Stimulated activated naive CD4-positive, alpha-beta T cell treated with Interleukin-2 at 50 U/mL for 16 hours (primary cell): Measurements from ENCODE around the gene DNM2.
"Not testable (repeated sequence)": the region's sequence is repeated elsewhere in the genome, so short reads cannot be mapped to it uniquely, and the experiment has no call there.

Experiments used
- DNase-seq: peaks from one replicate; lab custom pipeline; 2025; lab: John Stamatoyannopoulos, UW

DNM2 gene

DNA sequence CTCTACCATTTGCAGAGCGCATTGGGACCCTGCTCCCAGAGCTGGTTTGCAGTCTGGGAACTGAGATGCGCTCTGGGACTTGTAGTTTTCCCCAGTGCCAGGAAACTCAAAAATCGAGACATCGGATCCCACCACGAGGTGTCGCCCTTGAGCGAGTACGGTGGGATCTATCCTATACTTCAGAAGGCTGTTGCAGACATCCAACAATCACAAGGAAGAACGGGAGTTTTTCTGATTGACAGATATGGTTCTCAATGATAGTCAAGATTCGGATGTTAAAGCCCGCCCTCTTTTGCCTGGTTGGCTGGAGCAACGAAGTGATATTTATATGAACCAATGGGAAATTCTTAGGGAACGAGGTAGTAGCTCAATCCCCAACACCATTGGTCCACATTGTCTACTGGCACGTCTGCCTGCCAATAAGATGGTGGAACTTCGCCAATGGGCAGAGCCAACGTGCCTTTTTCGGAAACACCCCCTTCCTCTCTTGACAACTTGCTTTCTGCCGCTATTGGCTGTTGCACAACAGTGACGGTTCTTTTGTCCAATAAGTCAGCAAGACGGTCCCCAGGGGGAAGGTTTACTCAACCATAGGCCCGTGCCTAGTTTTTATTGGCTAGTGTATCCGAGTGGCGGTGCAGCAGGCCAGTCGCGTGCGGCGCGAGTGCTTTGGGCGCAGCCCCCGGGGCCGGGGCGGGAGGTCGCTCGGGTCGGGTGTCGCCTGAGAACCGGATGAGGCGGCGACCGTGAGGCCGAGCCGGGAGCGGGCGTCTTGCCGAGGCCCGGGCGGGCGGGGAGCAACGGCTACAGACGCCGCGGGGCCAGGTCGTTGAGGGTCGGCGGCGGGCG, at the start of gene DNM2:
Gene DNM2 (plus strand): TSS at position 724 of the 849 bp plus-strand sequence. CDS start 164 bp downstream, outside the sequence.
- peak; percentile 96 for DNase-seq

DNA sequence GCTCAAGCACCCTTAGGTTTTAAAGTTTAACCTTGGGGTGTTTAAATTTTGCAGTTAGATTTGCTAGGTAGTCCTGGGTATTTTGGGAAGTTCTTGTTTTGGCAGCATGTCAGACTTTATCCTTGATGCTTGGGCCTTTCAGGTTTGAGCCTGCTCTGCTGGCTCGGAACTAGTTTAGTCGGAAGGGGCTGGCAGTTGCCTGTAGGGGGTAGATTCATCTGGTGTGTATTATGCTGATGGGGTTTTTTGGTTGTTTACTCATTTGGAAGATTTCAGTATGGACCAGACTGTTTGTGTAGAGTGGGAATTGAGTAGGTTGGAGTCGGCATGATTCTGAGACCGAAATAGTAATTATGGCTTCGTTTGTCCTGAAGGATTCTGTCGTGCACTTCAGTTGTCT, 48.6 kb upstream of the DNM2 start:
- no peak for DNase-seq

DNA sequence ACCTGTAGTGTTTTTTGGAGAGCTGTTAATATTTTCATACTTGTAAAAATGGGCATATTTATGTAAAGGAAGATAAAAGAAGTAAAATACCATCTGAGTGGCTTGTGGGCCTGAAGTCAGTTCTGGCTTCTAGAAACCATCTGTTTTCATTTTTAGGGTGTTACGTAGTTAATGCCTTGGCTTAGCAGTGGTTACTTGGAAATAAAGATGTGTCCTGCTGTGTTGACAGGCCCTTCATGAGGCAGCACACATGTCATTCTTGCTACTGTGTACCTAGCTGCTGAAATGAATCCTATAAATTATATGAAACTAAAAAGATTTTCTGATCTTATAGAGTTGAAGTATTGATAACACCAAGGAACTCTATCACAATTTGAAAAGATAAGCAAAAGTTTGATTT, 47.7 kb upstream of the DNM2 start:
- DNase-seq = no peak

DNA sequence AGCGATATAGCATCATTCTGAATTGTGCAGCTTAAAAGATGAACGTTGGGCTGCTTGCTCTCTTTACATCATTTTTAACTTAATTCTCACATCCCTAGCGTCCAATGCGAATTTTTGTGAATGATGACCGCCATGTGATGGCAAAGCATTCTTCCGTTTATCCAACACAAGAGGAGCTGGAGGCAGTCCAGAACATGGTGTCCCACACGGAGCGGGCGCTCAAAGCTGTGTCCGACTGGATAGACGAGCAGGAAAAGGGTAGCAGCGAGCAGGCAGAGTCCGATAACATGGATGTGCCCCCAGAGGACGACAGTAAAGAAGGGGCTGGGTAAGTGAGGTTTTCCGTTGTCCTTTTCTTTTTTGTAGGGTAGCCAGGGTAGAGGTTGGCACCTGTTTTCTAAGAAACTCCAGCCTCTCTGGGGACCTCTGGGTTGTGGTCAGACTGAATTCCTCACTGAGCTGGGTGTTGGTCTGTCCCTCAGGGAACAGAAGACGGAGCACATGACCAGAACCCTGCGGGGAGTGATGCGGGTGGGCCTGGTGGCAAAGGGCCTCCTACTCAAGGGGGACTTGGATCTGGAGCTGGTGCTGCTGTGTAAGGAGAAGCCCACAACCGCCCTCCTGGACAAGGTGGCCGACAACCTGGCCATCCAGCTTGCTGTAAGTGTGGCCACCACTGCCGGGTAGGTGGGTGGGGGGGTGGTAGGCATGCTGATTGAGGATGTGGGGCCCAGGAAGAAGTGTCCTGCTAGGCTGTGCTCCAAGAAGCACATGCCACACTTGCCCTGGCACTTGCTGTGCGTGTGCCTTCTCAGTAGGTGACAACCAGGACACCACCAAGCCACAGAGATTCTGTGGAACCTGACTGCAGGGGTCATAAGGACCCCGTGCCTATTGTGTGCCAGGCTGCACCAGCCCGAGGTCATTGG, 46.7 kb upstream of the DNM2 start:
- no peak for DNase-seq

DNA sequence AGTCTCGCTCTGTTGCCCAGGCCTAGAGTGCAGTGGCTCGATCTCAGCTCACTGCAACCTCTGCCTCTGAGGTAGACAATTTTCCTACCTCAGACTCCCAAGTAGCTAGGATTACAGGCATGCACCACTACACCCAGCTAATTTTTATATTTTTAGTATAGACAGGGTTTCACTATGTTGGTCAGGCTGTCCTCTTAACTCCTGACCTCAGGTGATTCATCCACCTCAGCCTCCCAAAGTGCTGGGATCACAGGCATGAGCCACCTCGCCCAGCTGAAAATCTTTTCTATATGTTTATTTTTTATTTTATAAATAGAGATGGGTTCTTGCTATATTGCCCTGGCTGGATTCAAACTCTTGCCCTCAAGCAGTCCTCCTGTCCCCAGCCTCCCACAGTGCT, 46.0 kb upstream of the DNM2 start:
- not testable (repeated sequence) for DNase-seq

DNA sequence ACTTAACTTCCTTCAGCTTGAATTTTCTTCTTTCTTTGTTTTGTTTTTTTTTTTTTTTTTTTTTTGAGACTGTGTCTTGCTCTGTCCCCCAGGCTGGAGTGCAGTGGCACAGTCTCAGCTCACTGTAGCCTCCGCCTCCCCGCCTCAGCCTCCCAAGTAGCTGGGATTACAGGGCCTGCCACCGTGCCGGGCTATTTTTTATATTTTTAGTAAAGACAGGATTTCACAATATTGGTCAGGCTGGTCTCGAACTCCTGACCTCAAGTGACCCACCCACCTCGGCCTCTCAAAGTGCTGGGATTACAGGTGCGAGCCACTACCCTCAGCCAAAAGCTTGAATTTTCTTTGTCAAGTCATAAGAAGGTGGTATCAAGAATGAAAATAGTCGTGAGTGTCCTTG, 42.7 kb upstream of the DNM2 start:
- DNase-seq = not testable (repeated sequence)

DNA sequence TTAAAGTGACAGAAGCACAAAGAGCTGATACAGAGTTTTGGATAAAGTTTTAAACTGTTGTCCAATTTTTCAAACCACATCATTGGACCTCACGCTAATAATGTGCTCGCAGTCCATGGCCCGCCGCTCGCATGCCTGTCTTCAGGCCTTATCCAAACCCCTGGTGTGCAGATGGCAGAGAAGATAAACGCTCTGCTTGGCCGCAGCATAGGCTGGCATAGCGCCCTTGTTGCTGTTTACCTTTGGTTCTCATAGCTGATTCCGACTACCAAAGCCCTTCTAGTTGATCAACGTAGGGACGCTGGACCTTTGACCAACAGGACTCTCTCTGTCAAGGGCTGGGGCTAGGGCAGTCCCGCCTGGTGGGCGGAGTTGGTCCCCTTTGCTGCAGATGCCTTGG, 40.1 kb upstream of the DNM2 start:
- DNase-seq = no peak

DNA sequence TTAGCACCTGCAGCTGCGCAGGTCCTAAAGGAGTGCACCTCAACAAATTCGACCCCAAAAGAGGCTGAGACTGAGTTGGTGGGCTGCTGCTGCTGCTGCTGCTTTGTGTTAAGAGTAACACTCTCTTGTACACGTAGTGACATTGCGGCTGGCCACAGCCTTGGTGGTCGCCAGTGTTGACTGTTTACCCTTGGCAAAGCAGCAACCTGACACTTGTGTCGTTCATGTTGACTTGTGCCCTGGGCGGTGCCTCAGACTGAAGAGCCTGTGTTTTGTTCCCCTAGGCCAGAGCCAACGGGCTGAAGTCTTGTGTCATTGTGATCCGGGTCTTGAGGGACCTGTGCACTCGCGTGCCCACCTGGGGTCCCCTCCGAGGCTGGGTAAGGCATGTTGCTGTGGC, 39.1 kb upstream of the DNM2 start:
- no peak for DNase-seq

DNA sequence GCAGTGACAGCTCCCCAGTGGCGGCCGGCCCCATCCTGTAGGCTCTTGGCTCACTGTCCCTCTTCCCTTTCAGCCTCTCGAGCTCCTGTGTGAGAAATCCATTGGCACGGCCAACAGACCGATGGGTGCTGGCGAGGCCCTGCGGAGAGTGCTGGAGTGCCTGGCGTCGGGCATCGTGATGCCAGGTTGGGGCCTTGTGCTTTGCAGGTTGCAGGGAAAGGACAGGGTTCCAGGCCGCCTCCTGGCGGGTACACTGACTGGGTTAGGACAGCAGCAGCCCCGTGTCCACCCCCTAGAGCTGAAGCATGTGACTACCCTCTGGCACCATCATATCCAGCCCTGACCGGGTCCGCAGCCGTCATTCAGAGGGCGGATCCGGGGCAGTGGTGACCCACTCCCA, 38.1 kb upstream of the DNM2 start:
- no peak for DNase-seq

DNA sequence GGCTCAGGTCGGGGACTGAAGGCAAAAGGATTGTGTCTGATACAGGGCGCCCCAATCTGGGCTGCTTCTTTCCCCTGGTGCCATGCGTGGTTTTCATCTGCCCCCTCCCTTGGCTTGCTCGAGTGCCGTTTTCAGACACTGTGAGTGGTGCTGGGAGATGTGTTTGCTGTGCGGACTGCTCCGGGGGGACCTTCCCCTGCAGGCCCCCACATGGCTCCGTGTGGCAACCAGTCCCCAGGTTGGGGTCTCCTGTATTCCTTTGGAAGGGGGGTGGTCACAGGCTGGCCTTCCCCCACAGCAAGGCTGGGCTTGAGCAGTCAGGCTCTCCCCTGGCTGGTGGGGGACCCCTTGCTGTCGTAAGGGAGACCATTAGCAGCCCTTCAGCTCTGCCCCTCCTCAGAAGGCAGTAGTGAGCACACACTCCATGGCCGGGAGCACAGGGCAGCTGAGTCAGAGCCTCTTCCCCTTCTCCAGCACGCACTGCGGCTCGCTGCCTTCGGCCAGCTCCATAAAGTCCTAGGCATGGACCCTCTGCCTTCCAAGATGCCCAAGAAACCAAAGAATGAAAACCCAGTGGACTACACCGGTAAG, 37.2 kb upstream of the DNM2 start:
- no peak for DNase-seq

DNA sequence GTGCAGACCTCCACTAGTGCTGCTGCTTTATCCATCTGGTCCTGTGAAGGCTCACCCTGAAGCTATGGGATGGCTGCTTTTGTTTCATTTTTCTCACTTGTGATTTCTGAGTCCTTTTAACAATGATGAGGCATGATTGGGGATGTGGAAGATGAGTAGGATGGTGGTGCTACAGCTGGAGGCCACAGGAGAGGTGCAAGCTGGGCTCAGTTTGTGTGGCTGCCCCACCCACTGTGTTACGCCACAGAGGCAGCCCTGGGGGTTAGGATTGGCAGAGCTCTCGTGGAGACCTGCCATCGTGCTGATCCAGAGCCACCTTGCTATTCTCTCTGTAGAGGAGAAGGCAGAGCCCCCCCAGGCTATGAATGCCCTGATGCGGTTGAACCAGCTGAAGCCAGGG, 36.2 kb upstream of the DNM2 start:
- no peak for DNase-seq

DNA sequence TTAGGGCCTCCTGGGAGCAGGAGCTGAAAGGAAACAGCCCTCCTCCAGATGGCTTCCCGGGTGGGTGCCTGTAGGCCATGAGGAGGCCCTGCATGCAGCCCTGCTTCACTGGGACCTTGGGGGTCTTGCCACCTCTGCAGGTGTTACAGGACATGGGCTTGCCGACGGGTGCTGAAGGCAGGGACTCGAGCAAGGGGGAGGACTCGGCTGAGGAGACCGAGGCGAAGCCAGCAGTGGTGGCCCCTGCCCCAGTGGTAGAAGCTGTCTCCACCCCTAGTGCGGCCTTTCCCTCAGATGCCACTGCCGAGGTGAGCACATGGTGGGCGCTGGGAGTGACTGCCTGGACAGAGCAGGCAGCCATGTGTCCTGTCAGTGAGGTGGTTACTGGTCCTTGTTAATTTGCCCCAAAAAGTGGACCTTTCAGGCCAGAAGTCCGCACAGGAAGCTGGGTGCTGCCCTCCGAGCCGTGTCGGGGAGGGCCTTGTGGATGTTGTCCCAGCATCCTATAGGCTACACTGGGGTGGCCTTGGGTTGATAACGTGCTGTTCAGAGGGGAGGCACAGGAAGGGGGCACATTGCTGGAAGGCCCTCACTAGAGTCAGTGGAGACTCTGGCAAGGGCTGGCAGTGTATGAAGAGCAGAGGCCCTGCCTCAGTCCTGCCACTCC, 35.3 kb upstream of the DNM2 start:
- no peak for DNase-seq

DNA sequence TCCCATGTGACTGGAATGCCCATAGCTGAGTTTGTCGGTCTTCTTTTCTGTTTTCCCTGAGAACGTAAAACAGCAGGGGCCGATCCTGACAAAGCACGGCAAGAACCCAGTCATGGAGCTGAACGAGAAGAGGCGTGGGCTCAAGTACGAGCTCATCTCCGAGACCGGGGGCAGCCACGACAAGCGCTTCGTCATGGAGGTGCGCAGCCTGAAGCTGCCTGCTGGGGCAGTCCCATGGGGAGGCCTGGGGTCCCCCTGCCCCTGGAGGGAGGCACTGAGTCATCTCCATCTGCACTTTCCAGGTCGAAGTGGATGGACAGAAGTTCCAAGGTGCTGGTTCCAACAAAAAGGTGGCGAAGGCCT, 34.8 kb upstream of the DNM2 start:
- DNase-seq = no peak

DNA sequence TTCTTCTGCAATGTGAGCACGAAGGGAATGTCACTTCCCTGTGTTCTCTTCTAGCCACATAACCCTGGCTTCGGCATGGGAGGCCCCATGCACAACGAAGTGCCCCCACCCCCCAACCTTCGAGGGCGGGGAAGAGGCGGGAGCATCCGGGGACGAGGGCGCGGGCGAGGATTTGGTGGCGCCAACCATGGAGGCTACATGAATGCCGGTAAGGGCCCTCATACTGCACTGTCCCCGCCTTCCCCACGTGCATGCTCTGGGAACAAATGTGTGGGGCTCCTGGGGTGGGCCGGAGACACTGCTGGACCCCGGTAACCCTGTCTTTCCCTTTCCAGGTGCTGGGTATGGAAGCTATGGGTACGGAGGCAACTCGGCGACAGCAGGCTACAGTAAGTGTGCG, 34.3 kb upstream of the DNM2 start:
- DNase-seq = no peak

DNA sequence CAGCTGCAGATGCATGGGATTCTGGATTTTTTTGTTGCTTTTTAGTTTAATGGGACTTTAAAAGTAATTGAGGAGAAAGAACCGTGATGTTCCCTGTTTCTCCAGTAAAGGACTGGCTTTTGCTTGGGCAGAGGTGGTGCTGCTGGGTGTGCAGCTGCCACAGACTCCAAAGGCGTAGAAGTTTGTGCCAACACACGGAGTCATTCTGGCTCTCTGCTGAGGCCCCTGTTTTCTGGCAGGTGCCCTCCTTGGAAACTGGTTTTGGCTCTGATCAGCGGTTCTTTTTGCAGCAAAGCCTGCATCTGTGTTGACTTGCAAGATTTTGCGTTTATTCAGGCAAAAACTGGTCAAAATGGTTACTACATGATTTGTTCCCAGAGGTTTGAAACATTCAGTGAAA, 32.7 kb upstream of the DNM2 start:
- DNase-seq = no peak

DNA sequence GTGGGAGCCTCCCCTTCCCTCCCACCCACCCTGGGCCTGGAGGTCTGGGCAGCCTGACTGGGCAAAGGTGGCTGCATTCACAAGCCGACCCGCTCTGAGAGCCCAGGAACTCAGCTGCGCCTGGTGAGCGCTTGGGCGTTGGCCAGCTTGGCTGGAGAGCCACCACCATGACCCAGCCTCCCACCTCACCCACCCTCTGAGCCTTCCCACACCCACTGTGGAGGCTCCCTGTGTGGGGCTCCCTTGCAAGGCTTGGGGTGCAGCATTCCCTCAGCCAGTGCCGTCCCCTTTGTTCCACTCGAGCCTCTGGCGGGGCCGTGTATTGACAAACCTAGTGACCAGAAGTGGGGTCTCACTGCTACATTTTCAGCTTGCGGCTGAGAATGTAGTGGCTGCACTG, 31.7 kb upstream of the DNM2 start:
- DNase-seq = no peak

DNA sequence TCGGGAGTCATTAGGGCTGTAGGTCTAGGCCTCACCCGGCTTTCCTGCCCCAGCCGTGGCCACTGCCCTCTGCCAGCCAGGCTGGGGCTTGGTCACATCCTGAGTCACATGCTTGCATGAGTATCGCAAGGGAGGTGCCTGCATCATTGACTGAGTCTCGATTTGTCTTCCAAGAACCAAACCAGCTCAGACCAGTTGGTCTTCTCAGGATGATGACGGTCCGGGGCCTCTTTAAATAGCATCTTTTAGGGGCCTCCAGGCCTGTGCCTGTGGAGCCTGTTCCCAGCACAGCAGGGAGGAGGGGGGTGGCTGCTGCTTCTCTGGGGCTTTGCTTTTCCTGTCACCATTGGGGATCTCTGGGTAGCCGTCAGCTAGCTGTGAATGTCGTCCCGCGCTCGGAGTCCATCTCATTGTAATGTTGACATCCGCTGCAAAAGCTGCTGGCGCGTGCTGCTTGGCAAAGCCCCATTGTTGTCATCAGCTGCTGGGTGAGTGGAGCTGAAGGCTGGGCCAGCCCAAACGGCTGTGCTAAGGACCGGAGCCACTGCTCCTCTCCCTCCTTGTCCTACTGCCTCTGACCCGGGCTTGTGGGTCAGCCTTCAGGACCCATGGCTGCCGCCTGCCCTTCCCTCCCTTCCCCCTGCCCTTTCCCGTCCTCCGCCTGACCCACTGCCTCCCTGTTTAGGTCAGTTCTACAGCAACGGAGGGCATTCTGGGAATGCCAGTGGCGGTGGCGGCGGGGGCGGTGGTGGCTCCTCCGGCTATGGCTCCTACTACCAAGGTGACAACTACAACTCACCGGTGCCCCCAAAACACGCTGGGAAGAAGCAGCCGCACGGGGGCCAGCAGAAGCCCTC, 31.0 kb upstream of the DNM2 start:
- DNase-seq = no peak

DNA sequence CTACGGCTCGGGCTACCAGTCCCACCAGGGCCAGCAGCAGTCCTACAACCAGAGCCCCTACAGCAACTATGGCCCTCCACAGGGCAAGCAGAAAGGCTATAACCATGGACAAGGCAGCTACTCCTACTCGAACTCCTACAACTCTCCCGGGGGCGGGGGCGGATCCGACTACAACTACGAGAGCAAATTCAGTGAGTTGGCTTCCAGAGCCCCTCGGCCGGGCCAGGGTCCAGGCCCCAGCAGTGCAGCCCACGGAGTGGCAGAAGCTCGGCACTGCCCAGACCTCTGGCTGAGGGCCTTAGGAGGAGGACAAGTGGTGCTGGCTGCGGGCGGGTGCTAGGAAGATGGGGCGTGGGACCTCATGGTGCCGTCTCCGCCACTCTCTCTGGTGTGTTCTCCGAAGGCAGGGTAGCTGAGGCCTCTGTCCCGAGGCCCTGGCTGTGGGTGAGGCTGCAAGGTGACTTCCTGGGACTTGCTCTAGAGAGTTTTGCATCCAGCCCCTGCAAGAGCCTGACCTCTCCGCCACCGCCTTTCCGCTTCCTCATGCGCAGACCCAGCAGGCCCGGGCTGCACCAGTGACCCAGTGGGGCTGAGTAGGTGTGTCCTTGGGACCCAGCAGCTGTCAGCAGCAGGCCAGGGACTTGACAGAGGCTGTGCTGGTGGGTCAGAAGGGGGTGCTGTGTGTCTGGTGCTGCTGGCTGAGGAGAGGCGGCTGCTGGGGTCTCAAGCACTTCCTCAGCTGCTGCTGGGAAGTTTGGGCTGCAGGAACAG, 30.2 kb upstream of the DNM2 start:
- DNase-seq = no peak

DNA sequence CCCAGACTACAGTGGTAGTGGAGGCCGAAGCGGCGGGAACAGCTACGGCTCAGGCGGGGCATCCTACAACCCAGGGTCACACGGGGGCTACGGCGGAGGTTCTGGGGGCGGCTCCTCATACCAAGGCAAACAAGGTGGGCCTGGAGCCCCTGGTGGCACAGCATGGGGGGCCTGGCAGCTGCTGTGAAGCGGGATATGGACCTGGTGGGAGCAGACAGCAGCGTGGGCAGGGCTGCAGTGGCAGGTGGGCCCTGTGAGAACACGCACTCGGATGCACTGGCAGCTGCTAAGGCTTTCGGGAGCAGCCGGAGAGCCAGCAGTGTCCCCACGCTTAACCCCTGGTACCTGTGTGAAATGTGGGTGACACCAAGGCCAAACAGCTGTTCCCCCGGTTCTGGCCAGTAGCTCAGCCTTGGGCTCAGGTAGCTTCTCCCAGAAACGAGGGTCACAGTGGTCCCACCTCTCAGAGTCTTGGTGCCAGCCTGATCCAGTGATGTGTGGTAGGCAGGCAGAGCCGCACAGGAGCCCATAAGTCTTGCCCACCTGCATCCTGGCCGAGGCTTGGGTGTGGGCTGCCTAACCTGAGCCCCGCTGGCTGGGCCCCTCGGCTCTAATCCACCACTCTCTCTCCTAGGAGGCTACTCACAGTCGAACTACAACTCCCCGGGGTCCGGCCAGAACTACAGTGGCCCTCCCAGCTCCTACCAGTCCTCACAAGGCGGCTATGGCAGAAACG, 29.2 kb upstream of the DNM2 start:
- no peak for DNase-seq

DNA sequence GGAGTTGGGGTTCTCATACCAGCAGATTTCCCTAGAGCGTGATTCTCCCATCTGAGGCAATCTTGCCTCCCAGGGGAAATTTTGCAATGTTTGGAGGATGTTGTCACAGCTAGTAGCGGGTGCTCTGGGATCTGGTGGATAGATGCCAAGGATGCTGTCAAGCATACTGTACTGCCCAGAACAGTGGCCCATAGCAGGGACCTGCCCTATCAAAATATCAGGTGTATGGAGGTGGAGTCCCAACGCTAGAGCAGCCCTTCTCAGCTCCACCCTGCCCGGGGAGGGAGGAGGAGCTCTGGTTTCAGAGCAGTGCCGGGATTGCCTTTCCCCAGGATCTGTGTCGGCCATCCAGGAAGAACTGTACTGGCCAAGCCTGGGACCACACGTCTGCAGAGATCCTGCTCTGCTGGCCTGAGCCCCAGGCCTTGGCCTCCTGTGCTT, 27.5 kb upstream of the DNM2 start:
- DNase-seq = no peak
